AG10803 (cell line): ENCODE data around the gene TSTD2.

Experiments used
- DNase-seq: peaks from one replicate; pipeline ENCODE4 v3.0.0; 2010; ENCODE audit warnings: low read depth
- H3K4me3 ChIP-seq: 2 replicates; pipeline ENCODE4 v1.5.1; 2011; ENCODE audit warnings: mild to moderate bottlenecking, low read length, control low read depth
- TF ChIP-seq, protein P1 (sequence below): conservative IDR thresholded peaks from 2 replicates; pipeline ENCODE4 v1.5.1; 2011; ENCODE audit warnings: mild to moderate bottlenecking, low read length, control low read depth, inconsistent platforms

The TSTD2 gene

DNA sequence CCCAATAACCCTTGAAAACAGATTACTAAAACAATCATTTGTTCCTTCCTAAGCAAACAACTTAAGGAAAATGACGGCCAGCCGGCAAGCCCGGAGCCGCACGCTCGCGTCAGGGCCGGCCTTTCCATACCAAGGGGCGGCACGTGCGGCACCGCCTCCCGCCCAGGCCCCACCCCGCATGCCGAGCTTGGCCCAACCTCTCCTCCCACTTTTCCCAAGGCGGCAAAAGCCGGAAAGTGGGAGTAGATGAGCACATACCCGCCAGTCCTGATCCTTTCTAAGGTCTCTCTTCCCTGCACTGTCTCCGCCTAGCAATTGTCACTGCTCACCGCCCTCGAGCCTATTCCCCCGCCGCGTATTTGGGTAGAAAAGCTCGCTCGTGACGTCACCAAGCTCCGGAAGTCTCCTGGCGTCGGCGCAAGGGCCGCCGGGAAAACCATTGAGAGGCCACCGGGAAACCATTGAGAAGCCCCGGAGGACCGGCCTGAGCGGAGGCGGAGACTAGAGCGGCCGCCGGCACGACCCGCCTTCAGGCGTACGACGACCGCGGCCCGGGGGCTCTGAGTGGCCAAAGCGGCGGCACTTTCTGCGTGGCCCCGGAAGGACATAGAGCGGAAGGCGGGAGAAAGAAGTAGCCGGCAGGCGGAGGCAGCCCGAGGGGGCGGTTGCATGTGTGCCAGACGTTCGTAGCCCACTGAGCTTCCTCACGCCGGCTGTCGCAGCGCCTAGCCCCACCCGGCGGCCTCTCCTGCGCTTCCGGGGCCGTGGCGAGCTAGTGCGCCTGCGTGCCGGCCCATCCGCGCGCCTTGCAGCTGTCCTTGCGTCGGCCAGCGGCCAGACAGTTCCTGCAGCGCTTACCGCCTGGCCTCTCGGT is at the start of gene TSTD2, which contains the start of gene NCBP1:
Gene TSTD2 (minus strand): TSS at position 384 of the 874 bp plus-strand sequence. CDS start 5,806 bp downstream, outside the sequence.
Gene NCBP1 (plus strand): TSS at position 837 of the 874 bp plus-strand sequence. CDS start 61 bp downstream, outside the sequence.
- peak; percentile 98 for DNase-seq
- TF ChIP-seq, protein P1, sequence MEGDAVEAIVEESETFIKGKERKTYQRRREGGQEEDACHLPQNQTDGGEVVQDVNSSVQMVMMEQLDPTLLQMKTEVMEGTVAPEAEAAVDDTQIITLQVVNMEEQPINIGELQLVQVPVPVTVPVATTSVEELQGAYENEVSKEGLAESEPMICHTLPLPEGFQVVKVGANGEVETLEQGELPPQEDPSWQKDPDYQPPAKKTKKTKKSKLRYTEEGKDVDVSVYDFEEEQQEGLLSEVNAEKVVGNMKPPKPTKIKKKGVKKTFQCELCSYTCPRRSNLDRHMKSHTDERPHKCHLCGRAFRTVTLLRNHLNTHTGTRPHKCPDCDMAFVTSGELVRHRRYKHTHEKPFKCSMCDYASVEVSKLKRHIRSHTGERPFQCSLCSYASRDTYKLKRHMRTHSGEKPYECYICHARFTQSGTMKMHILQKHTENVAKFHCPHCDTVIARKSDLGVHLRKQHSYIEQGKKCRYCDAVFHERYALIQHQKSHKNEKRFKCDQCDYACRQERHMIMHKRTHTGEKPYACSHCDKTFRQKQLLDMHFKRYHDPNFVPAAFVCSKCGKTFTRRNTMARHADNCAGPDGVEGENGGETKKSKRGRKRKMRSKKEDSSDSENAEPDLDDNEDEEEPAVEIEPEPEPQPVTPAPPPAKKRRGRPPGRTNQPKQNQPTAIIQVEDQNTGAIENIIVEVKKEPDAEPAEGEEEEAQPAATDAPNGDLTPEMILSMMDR = no peak
- peak within 1 kb of the TSS; percentile 90 for H3K4me3 ChIP-seq

DNA sequence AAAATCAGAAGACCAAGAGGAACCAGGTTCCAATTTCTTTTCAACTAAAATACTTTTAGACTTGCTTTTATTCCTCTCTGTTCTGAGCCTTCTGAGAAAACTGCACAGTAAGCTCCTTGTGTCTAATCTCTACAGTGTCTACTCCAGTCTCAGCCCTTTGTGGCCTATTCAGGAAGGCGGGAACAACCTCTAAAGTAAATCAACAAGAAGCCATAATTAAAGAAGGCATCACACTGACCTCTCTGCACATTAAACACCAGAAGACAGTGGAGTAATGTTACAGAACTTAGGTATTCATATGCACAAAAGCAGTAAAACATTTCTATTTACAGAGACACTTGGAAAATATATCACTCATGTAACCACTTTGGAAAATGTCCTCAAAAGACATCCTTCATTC is 49.1 kb upstream of the TSTD2 start:
- TF ChIP-seq, protein P1 = no peak
- no peak for DNase-seq
- H3K4me3 ChIP-seq = no peak overlapping the region

DNA sequence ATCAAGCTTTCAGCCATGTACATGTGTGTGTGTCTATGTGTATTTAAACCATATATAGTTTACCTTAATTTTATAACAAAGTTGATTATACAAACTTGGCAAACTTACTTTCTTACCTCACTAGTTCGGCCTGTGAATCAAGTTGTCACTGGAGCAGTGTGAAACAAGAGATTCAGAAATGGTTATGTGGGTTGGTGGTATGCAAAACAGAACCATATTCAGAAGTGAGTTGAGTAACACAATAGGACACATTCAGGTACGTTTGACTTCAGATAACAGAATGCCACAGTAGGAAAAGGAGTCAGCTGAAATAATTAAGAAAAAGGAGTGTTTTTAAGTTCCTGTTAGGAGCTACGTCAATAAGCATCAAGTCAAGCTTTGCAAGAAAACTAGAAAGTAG is 42.5 kb upstream of the TSTD2 start:
- no peak for DNase-seq
- TF ChIP-seq, protein P1 = no peak
- no peak overlapping the region for H3K4me3 ChIP-seq

DNA sequence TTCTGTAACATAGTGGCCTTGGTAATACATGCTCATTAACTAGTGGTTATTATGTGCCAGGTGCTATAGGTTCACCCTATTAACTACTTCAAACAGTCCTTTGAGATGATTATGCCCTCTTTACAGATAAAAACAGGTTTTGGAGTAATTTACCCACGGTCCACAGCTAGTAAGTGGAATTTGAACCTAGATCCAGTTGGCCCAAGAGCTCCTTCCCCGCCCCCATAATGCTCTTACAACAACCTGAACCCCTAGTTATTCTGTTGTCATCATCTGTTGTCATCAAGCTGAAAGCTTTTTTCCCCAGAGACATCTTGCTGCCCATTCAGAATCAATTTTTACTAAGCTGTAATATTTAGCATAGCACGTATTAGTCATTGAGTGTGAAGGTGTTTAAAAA is 40.8 kb upstream of the TSTD2 start:
- no peak for DNase-seq
- TF ChIP-seq, protein P1 = no peak
- no peak overlapping the region for H3K4me3 ChIP-seq

DNA sequence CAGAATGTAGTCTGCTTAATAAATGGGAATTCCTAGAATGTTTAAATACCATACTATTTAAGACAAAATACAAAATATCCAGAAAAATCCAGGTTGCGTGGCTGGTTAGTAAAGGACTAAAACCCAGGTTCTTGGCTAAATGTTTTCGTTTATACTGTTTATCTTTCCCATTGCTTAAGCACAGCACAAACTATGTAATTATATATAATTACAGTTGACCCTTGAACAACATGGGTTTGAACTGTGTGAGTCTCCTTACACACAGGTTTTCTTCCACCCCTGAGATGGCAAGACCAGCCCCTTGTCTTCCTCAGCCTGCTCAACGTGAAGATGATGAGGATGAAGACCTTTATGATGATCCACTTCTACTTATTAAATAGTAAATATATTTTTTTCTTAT is 39.2 kb upstream of the TSTD2 start:
- DNase-seq = no peak
- TF ChIP-seq, protein P1 = no peak
- no peak overlapping the region for H3K4me3 ChIP-seq

DNA sequence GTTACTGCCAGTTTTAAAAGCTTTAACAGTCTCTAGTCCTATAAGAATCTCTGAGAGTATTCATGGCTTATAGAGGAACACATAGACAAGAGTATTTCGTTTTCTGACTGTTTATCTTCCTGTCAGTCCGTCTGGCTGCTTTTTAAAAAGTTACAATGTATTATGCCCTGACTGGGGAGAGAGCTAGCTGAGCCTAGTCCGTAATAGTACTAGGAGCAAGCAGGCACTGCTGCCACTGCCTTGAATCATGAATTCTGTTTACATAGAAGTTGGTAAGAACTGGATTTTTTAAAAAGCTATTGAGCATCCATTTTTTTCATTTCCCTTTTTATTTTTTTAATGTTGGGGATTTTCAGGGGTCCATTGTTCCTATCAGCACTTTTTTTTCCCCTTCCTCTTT is 37.4 kb upstream of the TSTD2 start:
- H3K4me3 ChIP-seq = no peak overlapping the region
- TF ChIP-seq, protein P1 = no peak
- DNase-seq = no peak

DNA sequence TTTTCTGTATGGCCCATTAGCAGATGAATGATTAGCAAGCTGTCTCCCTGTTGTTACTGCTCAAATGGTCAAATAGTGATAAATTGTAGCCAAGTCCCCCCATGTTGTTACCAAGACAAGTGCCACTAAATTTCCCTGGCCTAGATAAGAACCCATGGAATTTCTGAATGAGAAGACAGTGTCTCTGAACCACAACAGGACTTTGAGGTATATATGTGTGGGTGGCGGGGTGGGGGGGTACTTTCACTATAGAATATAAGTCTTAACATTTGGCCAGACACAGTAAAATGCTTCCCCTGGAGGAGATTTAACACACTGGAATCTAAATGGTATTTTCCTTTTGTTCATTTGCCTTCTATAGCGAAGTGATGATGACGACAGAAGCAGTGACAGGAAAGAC is 35.3 kb upstream of the TSTD2 start:
- TF ChIP-seq, protein P1 = no peak
- DNase-seq = no peak
- no peak overlapping the region for H3K4me3 ChIP-seq
